Endothelial cell (in vitro differentiated cells): Measurements from ENCODE around the gene KRTAP7-1. TPM values are rescaled to one million over a fixed set of nuclear protein-coding genes. Genes with fewer than 3 reads are reported as not detected.

Experiments used
- DNase-seq: peaks from one replicate; pipeline ENCODE4 v3.0.0; 2021; ENCODE audit warnings: low spot score
- H3K27ac Mint-ChIP-seq: one replicate; pipeline ENCODE4 v1.8.0; 2021; ENCODE audit warnings: mixed read lengths, inconsistent platforms; ENCODE audit not compliant: unreplicated experiment
- H3K27me3 Mint-ChIP-seq: one replicate; pipeline ENCODE4 v1.8.0; 2021; ENCODE audit warnings: mild to moderate bottlenecking, moderate library complexity, mixed read lengths, inconsistent platforms; ENCODE audit not compliant: unreplicated experiment
- H3K36me3 Mint-ChIP-seq: one replicate; pipeline ENCODE4 v1.8.0; 2021; ENCODE audit warnings: mild to moderate bottlenecking, low read depth, mixed read lengths, inconsistent platforms; ENCODE audit not compliant: unreplicated experiment
- H3K4me1 Mint-ChIP-seq: one replicate; pipeline ENCODE4 v1.8.0; 2021; ENCODE audit warnings: mild to moderate bottlenecking, mixed read lengths, inconsistent platforms; ENCODE audit not compliant: unreplicated experiment
- H3K4me3 Mint-ChIP-seq: one replicate; pipeline ENCODE4 v1.8.0; 2021; ENCODE audit warnings: mild to moderate bottlenecking, mixed read lengths, inconsistent platforms; ENCODE audit not compliant: unreplicated experiment
- H3K9me3 Mint-ChIP-seq: one replicate; pipeline ENCODE4 v1.8.0; 2021; ENCODE audit warnings: mixed read lengths, inconsistent platforms; ENCODE audit not compliant: unreplicated experiment
- CTCF ChIP-seq: fragments of 200-600 bp; sonication (generic); IDR thresholded peaks from one replicate; pipeline ENCODE4 v1.5.0; 2021; ENCODE audit warnings: antibody characterized with exemption; ENCODE audit not compliant: unreplicated experiment
- total RNA-seq: library from RNA; stranded (reverse); fragmentation: NEBNext Ultra II Directional; extraction: Animal tissue kit (Norgen Biotek cat#: 25700); gene quantifications from one replicate; pipeline ENCODE4 v1.2.1, GENCODE V29; 2021; ENCODE audit not compliant: unreplicated experiment

KRTAP7-1 gene
- total RNA-seq, 1 donor from 2014 or later, result not detected

- peaks cover 1% of the 10 kb centered on the region for H3K27me3 Mint-ChIP-seq
- no peak overlapping the region for H3K4me3 Mint-ChIP-seq
- H3K4me1 Mint-ChIP-seq, result no peaks in the 10 kb centered on the region
Observed at GRCh38 chr21:30793581-30794314, 35.8 kb downstream of the KRTAP7-1 start.

GRCh38 chr21:30779249-30779648 is 50.3 kb downstream of the KRTAP7-1 start:
- H3K4me1 Mint-ChIP-seq, result no peaks in the 10 kb centered on the region
- peaks cover 3% of the 10 kb centered on the region for H3K27me3 Mint-ChIP-seq
- H3K9me3 Mint-ChIP-seq, result no peaks in the 10 kb centered on the region
- no peak overlapping the region for H3K27ac Mint-ChIP-seq
- no peak for TF ChIP-seq CTCF
- no peak overlapping the region for H3K4me3 Mint-ChIP-seq
- no peak for DNase-seq
- no peaks in the 10 kb centered on the region for H3K36me3 Mint-ChIP-seq

More at GRCh38 chr21:30793581-30794314, 35.8 kb downstream of the KRTAP7-1 start:
- Mint-ChIP-seq H3K27ac (no peak overlapping the region), H3K9me3 (no peaks in the 10 kb centered on the region), H3K36me3 (no peaks in the 10 kb centered on the region)
- no peak for TF ChIP-seq CTCF
- DNase-seq, result no peak

Other genes starting within 250 kb of the KRTAP7-1 start
- gene KRTAP22-2, start 239.4 kb downstream of the KRTAP7-1 start, total RNA-seq, result not detected
- gene KRTAP6-3, start 237.3 kb downstream of the KRTAP7-1 start, total RNA-seq, result not detected
- not detected for gene KRTAP6-2, start 230.9 kb downstream of the KRTAP7-1 start, total RNA-seq
- not detected for gene KRTAP22-1, start 228.7 kb downstream of the KRTAP7-1 start, total RNA-seq
- gene KRTAP6-1, start 215.8 kb downstream of the KRTAP7-1 start, total RNA-seq, result not detected
- not detected for gene KRTAP20-1, start 213.3 kb downstream of the KRTAP7-1 start, total RNA-seq
- not detected for gene KRTAP20-4, start 209.1 kb downstream of the KRTAP7-1 start, total RNA-seq
- not detected for gene KRTAP20-2, start 194.6 kb downstream of the KRTAP7-1 start, total RNA-seq
- gene KRTAP20-3, start 186.9 kb downstream of the KRTAP7-1 start, total RNA-seq, result not detected
- gene KRTAP21-3, start 111.0 kb downstream of the KRTAP7-1 start, total RNA-seq, result not detected
- not detected for gene KRTAP21-2, start 82.5 kb downstream of the KRTAP7-1 start, total RNA-seq
- not detected for gene KRTAP21-1, start 74.3 kb downstream of the KRTAP7-1 start, total RNA-seq
- gene KRTAP8-1, start 16.5 kb downstream of the KRTAP7-1 start, total RNA-seq, result not detected
- gene KRTAP11-1, start 51.8 kb upstream of the KRTAP7-1 start, total RNA-seq, result not detected
- gene KRTAP19-8, start 208.7 kb upstream of the KRTAP7-1 start, total RNA-seq, result not detected